ENCODE measurements around the gene CCDC159. TPM values are rescaled to one million over a fixed set of nuclear protein-coding genes. Genes with fewer than 3 reads are reported as not detected.

CCDC159 gene
- total and polyA plus RNA-seq, 2 experiments from 2014 or later: 3.4 to 6.2 TPM

- TF ChIP-seq ZNF331 (CRISPR knock-in tag; IDR thresholded peaks at IDR 0.05; ENCODE audit: low read depth) (no peak), STAT1 (IDR thresholded peaks at IDR 0.05; ENCODE audit: unreplicated experiment) (no peak), ETS1 (IDR thresholded peaks at IDR 0.05) (no peak), ZNF114 (CRISPR knock-in tag; IDR thresholded peaks at IDR 0.05) (no peak)
- TF ChIP-seq, protein P1, sequence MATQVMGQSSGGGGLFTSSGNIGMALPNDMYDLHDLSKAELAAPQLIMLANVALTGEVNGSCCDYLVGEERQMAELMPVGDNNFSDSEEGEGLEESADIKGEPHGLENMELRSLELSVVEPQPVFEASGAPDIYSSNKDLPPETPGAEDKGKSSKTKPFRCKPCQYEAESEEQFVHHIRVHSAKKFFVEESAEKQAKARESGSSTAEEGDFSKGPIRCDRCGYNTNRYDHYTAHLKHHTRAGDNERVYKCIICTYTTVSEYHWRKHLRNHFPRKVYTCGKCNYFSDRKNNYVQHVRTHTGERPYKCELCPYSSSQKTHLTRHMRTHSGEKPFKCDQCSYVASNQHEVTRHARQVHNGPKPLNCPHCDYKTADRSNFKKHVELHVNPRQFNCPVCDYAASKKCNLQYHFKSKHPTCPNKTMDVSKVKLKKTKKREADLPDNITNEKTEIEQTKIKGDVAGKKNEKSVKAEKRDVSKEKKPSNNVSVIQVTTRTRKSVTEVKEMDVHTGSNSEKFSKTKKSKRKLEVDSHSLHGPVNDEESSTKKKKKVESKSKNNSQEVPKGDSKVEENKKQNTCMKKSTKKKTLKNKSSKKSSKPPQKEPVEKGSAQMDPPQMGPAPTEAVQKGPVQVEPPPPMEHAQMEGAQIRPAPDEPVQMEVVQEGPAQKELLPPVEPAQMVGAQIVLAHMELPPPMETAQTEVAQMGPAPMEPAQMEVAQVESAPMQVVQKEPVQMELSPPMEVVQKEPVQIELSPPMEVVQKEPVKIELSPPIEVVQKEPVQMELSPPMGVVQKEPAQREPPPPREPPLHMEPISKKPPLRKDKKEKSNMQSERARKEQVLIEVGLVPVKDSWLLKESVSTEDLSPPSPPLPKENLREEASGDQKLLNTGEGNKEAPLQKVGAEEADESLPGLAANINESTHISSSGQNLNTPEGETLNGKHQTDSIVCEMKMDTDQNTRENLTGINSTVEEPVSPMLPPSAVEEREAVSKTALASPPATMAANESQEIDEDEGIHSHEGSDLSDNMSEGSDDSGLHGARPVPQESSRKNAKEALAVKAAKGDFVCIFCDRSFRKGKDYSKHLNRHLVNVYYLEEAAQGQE (IDR thresholded peaks at IDR 0.05; ENCODE audit: unreplicated experiment): no peak
Observed at GRCh38 chr19:11377756-11378155, 31.4 kb downstream of the CCDC159 start (continued).

- Mint-ChIP-seq H3K36me3 (ENCODE audit: low read depth) (peaks cover 11% of the 10 kb centered on the region; the same call in 2 of the 3 replicates), H3K4me1 (peaks cover 24% of the 10 kb centered on the region), H3K27ac (no peak overlapping the region), H3K27me3 (ENCODE audit: insufficient read depth, low read depth, poor library complexity) (peaks cover 16% of the 10 kb centered on the region), H3K9me3 (peaks cover 3% of the 10 kb centered on the region; the same call in 1 of the 3 replicates), H3K4me3 (no peak overlapping the region)
- Histone ChIP-seq H3K27me3 (ENCODE audit: insufficient read depth) (no peaks in the 10 kb centered on the region), H3K79me2 (replicated peaks; ENCODE audit: insufficient read depth) (peaks cover 10% of the 10 kb centered on the region; the same call in 1 of the 2 replicates), H3K36me3 (ENCODE audit: insufficient read depth) (no peaks in the 10 kb centered on the region), H2AFZ (no peak overlapping the region), H3K4me1 (ENCODE audit: insufficient read depth) (peaks cover 14% of the 10 kb centered on the region), H3F3A (replicated peaks; ENCODE audit: low read depth) (peaks cover 22% of the 10 kb centered on the region), H3K9me2 (ENCODE audit: insufficient read depth) (no peaks in the 10 kb centered on the region), H4K20me1 (replicated peaks; ENCODE audit: insufficient read depth) (no peaks in the 10 kb centered on the region), H3K4me2 (no peak overlapping the region), H3K27ac (ENCODE audit: low read depth) (no peak overlapping the region), H3K4me3 (no peak overlapping the region)
- peak; percentile 86 for DNase-seq (ENCODE audit: low spot score)
- TF ChIP-seq, protein P2, sequence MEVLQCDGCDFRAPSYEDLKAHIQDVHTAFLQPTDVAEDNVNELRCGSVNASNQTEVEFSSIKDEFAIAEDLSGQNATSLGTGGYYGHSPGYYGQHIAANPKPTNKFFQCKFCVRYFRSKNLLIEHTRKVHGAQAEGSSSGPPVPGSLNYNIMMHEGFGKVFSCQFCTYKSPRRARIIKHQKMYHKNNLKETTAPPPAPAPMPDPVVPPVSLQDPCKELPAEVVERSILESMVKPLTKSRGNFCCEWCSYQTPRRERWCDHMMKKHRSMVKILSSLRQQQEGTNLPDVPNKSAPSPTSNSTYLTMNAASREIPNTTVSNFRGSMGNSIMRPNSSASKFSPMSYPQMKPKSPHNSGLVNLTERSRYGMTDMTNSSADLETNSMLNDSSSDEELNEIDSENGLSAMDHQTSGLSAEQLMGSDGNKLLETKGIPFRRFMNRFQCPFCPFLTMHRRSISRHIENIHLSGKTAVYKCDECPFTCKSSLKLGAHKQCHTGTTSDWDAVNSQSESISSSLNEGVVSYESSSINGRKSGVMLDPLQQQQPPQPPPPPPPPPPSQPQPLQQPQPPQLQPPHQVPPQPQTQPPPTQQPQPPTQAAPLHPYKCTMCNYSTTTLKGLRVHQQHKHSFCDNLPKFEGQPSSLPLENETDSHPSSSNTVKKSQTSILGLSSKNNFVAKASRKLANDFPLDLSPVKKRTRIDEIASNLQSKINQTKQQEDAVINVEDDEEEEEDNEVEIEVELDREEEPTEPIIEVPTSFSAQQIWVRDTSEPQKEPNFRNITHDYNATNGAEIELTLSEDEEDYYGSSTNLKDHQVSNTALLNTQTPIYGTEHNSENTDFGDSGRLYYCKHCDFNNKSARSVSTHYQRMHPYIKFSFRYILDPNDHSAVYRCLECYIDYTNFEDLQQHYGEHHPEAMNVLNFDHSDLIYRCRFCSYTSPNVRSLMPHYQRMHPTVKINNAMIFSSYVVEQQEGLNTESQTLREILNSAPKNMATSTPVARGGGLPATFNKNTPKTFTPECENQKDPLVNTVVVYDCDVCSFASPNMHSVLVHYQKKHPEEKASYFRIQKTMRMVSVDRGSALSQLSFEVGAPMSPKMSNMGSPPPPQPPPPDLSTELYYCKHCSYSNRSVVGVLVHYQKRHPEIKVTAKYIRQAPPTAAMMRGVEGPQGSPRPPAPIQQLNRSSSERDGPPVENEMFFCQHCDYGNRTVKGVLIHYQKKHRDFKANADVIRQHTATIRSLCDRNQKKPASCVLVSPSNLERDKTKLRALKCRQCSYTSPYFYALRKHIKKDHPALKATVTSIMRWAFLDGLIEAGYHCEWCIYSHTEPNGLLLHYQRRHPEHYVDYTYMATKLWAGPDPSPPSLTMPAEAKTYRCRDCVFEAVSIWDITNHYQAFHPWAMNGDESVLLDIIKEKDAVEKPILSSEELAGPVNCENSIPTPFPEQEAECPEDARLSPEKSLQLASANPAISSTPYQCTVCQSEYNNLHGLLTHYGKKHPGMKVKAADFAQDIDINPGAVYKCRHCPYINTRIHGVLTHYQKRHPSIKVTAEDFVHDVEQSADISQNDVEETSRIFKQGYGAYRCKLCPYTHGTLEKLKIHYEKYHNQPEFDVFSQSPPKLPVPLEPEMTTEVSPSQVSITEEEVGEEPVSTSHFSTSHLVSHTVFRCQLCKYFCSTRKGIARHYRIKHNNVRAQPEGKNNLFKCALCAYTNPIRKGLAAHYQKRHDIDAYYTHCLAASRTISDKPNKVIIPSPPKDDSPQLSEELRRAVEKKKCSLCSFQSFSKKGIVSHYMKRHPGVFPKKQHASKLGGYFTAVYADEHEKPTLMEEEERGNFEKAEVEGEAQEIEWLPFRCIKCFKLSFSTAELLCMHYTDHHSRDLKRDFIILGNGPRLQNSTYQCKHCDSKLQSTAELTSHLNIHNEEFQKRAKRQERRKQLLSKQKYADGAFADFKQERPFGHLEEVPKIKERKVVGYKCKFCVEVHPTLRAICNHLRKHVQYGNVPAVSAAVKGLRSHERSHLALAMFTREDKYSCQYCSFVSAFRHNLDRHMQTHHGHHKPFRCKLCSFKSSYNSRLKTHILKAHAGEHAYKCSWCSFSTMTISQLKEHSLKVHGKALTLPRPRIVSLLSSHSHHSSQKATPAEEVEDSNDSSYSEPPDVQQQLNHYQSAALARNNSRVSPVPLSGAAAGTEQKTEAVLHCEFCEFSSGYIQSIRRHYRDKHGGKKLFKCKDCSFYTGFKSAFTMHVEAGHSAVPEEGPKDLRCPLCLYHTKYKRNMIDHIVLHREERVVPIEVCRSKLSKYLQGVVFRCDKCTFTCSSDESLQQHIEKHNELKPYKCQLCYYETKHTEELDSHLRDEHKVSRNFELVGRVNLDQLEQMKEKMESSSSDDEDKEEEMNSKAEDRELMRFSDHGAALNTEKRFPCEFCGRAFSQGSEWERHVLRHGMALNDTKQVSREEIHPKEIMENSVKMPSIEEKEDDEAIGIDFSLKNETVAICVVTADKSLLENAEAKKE (CRISPR knock-in tag; IDR thresholded peaks at IDR 0.05): no peak
- TF ChIP-seq CTCF (conservative IDR thresholded peaks at IDR 0.05; ENCODE audit: low read depth in 2 of 2): peak; percentile 60 to 78
- no peak for ATAC-seq
Observed at GRCh38 chr19:11378319-11379189, 32.2 kb downstream of the CCDC159 start.
